Right cardiac atrium (tissue), 5 donors: Measurements from ENCODE around the gene ABCC3. TPM values are rescaled to one million over a fixed set of nuclear protein-coding genes. Genes with fewer than 3 reads are reported as not detected.

Experiments used
- ATAC-seq, 2 donors: fragments of 200-7000 bp; cut with Tn5 transposase; one replicate each; pipeline versions ENCODE4 v1.8.0 to v1.9.1; 2020; ENCODE audit warnings: moderate library complexity in 2 of 2, mild to moderate bottlenecking in 1 of 2
- DNase-seq, 3 donors: peaks; one replicate each; pipeline ENCODE4 v3.0.0-alpha.2; 2020
- H3K27ac ChIP-seq: one replicate; pipeline ENCODE4 v1.5.1; 2013; ENCODE audit warnings: mild to moderate bottlenecking, low read length, control low read depth, moderate library complexity
- H3K27me3 ChIP-seq: one replicate; pipeline ENCODE4 v1.6.1; 2013; ENCODE audit not compliant: control insufficient read depth, insufficient read depth
- H3K4me1 ChIP-seq: one replicate; pipeline ENCODE4 v1.6.1; 2013; ENCODE audit warnings: low read length; ENCODE audit not compliant: control insufficient read depth, insufficient read depth
- H3K4me3 ChIP-seq: one replicate; pipeline ENCODE4 v1.5.1; 2013; ENCODE audit warnings: low read length, control low read depth
- H3K9me3 ChIP-seq: one replicate; pipeline ENCODE4 v1.6.1; 2013; ENCODE audit warnings: low read length; ENCODE audit not compliant: control insufficient read depth
- WGBS: extraction: QIAGEN DNeasy Blood & Tissue Kit; methylation state at CpG from one replicate; pipeline ENCODE4 v1.1.7; 2013; 5-methylcytosine and 5-hydroxymethylcytosine counted together
- intact Hi-C, 4 donors: fragments of 100-400 bp; cut with DNase I; formaldehyde crosslinking; loops; one replicate each; pipeline versions ENCODE4 v1.11.0 to v1.14.0; 2022 to 2023
- polyA plus RNA-seq: library from polyadenylated mRNA; stranded (reverse); fragments of 200-250 nt; gene quantifications from one replicate; pipeline ENCODE4 v1.2.3, GENCODE V29; 2013
- total RNA-seq, 4 donors: library from RNA; stranded (reverse); fragmentation: NEBNext Ultra II Directional; extraction: Animal tissue kit (Norgen Biotek cat#: 25700); gene quantifications; one replicate each; pipeline ENCODE4 v1.2.1, GENCODE V29; 2021
- donor health status: healthy with polysubstance abuse.
- donor health status: DM: no; HTN: yes; CAD: no.
- donor health status: DM: no; HTN: no; CAD: no.
- donor health status: DM: no; HTN: yes; CAD: no; lungs with severe emphysema.
- donor health status: DM: yes; HTN: yes; CAD: no.

The ABCC3 gene
- total and polyA plus RNA-seq, 5 donors, result 1.2 to 5.9 (median 2.1) TPM

GRCh38 chr17:50661795-50662391, 27.2 kb downstream of the ABCC3 start:
- 50% methylated on average over 9 of the region's 9 CpGs for WGBS

GRCh38 chr17:50662632-50663225, 28.0 kb downstream of the ABCC3 start:
- Histone ChIP-seq H3K4me3 (no peak overlapping the region), H3K27me3 (no peaks in the 10 kb centered on the region), H3K9me3 (no peaks in the 10 kb centered on the region), H3K4me1 (peaks cover 24% of the 10 kb centered on the region), H3K27ac (no peak overlapping the region)
- 97% methylated on average over 9 of the region's 9 CpGs for WGBS
- ATAC-seq, result no peak
- DNase-seq, result no peak
- intact Hi-C loops, result no loop called here

More at GRCh38 chr17:50661795-50662391, 27.2 kb downstream of the ABCC3 start:
- H3K4me3 ChIP-seq, result no peak overlapping the region
- ATAC-seq, result peak; percentile 52 to 62
- intact Hi-C loops, result no loop called here
- H3K9me3 ChIP-seq, result no peaks in the 10 kb centered on the region
- H3K27me3 ChIP-seq, result no peaks in the 10 kb centered on the region
- H3K4me1 ChIP-seq, result peaks cover 24% of the 10 kb centered on the region
- peak in 2 of 3 donors; percentile 50 to 64 for DNase-seq
- H3K27ac ChIP-seq, result peak overlapping the region; percentile 3

- intact Hi-C loops, result no loop called here
- Histone ChIP-seq H3K4me3 (no peak overlapping the region), H3K27ac (no peak overlapping the region), H3K4me1 (peaks cover 24% of the 10 kb centered on the region), H3K9me3 (no peaks in the 10 kb centered on the region), H3K27me3 (no peaks in the 10 kb centered on the region)
- WGBS, result 84% methylated on average over 10 of the region's 10 CpGs
- ATAC-seq (no peak), DNase-seq (peak in 1 of 3 donors; percentile 38)
Measured at GRCh38 chr17:50663812-50664374, 29.2 kb downstream of the ABCC3 start.

GRCh38 chr17:50664788-50665458, 30.2 kb downstream of the ABCC3 start:
- no peak for ATAC-seq
- no peak overlapping the region for H3K27ac ChIP-seq
- no peak overlapping the region for H3K4me3 ChIP-seq
- intact Hi-C loops, result no loop called here
- no peaks in the 10 kb centered on the region for H3K9me3 ChIP-seq
- WGBS, result 77% methylated on average over 12 of the region's 12 CpGs
- H3K27me3 ChIP-seq, result no peaks in the 10 kb centered on the region
- peaks cover 23% of the 10 kb centered on the region for H3K4me1 ChIP-seq
- DNase-seq, result no peak

GRCh38 chr17:50665838-50666237, 31.2 kb downstream of the ABCC3 start:
- no peak for DNase-seq
- ATAC-seq, result no peak
- H3K4me1 ChIP-seq, result peaks cover 14% of the 10 kb centered on the region
- no peaks in the 10 kb centered on the region for H3K27me3 ChIP-seq
- no peak overlapping the region for H3K4me3 ChIP-seq
- intact Hi-C loops, result no loop called here
- 79% methylated on average over 5 of the region's 5 CpGs for WGBS
- no peaks in the 10 kb centered on the region for H3K9me3 ChIP-seq
- no peak overlapping the region for H3K27ac ChIP-seq

GRCh38 chr17:50666316-50666715, 31.6 kb downstream of the ABCC3 start:
- DNase-seq, result no peak
- 91% methylated on average over 8 of the region's 8 CpGs for WGBS

GRCh38 chr17:50667259-50668024, 32.8 kb downstream of the ABCC3 start:
- 97% methylated on average over 14 of the region's 14 CpGs for WGBS
- DNase-seq, result no peak
- Histone ChIP-seq H3K4me1 (no peaks in the 10 kb centered on the region), H3K27me3 (no peaks in the 10 kb centered on the region), H3K27ac (no peak overlapping the region), H3K4me3 (no peak overlapping the region), H3K9me3 (no peaks in the 10 kb centered on the region)
- ATAC-seq, result no peak
- intact Hi-C loops, result no loop called here

More at GRCh38 chr17:50666316-50666715, 31.6 kb downstream of the ABCC3 start:
- intact Hi-C loops, result no loop called here
- H3K4me1 ChIP-seq, result peaks cover 9% of the 10 kb centered on the region
- H3K4me3 ChIP-seq, result no peak overlapping the region
- no peak overlapping the region for H3K27ac ChIP-seq
- no peaks in the 10 kb centered on the region for H3K9me3 ChIP-seq
- ATAC-seq, result no peak
- no peaks in the 10 kb centered on the region for H3K27me3 ChIP-seq

GRCh38 chr17:50668025-50668837, 33.5 kb downstream of the ABCC3 start:
- WGBS, result 55% methylated on average over 8 of the region's 8 CpGs
- H3K4me3 ChIP-seq, result no peak overlapping the region
- intact Hi-C loops, result no loop called here
- H3K27ac ChIP-seq, result no peak overlapping the region
- ATAC-seq (peak; percentile 11 to 21), DNase-seq (no peak)
- no peaks in the 10 kb centered on the region for H3K27me3 ChIP-seq
- no peaks in the 10 kb centered on the region for H3K4me1 ChIP-seq
- no peaks in the 10 kb centered on the region for H3K9me3 ChIP-seq

GRCh38 chr17:50668838-50669581, 34.3 kb downstream of the ABCC3 start:
- no peak overlapping the region for H3K27ac ChIP-seq
- H3K9me3 ChIP-seq, result no peaks in the 10 kb centered on the region
- intact Hi-C loops, result no loop called here
- H3K4me1 ChIP-seq, result no peaks in the 10 kb centered on the region
- ATAC-seq (no peak), DNase-seq (no peak)
- 84% methylated on average over 9 of the region's 9 CpGs for WGBS
- no peaks in the 10 kb centered on the region for H3K27me3 ChIP-seq
- H3K4me3 ChIP-seq, result no peak overlapping the region

GRCh38 chr17:50672071-50672470, 37.4 kb downstream of the ABCC3 start:
- 98% methylated on average over 5 of the region's 5 CpGs for WGBS
- H3K27ac ChIP-seq, result no peak overlapping the region
- no peak overlapping the region for H3K4me3 ChIP-seq
- no peaks in the 10 kb centered on the region for H3K9me3 ChIP-seq
- no peak for DNase-seq
- H3K4me1 ChIP-seq, result no peaks in the 10 kb centered on the region
- no peak for ATAC-seq
- intact Hi-C loops, result no loop called here
- H3K27me3 ChIP-seq, result no peaks in the 10 kb centered on the region
